GM23338 (cell line): Measurements from ENCODE around the gene PTPN13. TPM values are rescaled to one million over a fixed set of nuclear protein-coding genes. Genes with fewer than 3 reads are reported as not detected.

ENCODE experiments used
- ATAC-seq: fragments of 200-7000 bp; cut with Tn5 transposase; 3 replicates; pipeline ENCODE4 v1.9.1; 2020
- DNase-seq: peaks from one replicate; pipeline ENCODE4 v3.0.0-alpha.2; 2015; ENCODE audit warnings: low spot score
- H2AFZ ChIP-seq: fragments of 200-600 bp; sonication (generic); 2 replicates; pipeline ENCODE4 v1.8.0; 2016; ENCODE audit warnings: antibody characterized with exemption, mild to moderate bottlenecking, moderate library complexity
- H3F3A ChIP-seq: fragments of 200-600 bp; sonication (generic); replicated peaks from 2 replicates; pipeline ENCODE4 v1.8.0; 2017; ENCODE audit warnings: antibody characterized with exemption, mixed run types, low read depth
- H3K27ac ChIP-seq: fragments of 200-600 bp; sonication (generic); 2 replicates; pipeline ENCODE4 v1.6.1; 2016; ENCODE audit warnings: low read depth
- H3K27me3 ChIP-seq: fragments of 200-600 bp; sonication (generic); 2 replicates; pipeline ENCODE4 v1.8.0; 2016; ENCODE audit warnings: mild to moderate bottlenecking, mixed run types, moderate library complexity; ENCODE audit not compliant: insufficient read depth
- H3K36me3 ChIP-seq: fragments of 200-600 bp; sonication (generic); 2 replicates; pipeline ENCODE4 v1.8.0; 2016; ENCODE audit warnings: mild to moderate bottlenecking; ENCODE audit not compliant: insufficient read depth
- H3K4me1 ChIP-seq: fragments of 200-600 bp; sonication (generic); 2 replicates; pipeline ENCODE4 v1.8.0; 2016; ENCODE audit warnings: mild to moderate bottlenecking, moderate library complexity; ENCODE audit not compliant: insufficient read depth
- H3K4me2 ChIP-seq: fragments of 200-600 bp; sonication (generic); 2 replicates; pipeline ENCODE4 v1.7.1; 2017; ENCODE audit warnings: mixed run types
- H3K4me3 ChIP-seq: fragments of 200-600 bp; sonication (generic); 2 replicates; pipeline ENCODE4 v1.6.1; 2016; ENCODE audit warnings: mixed run types
- H3K79me2 ChIP-seq: fragments of 200-600 bp; sonication (generic); replicated peaks from 2 replicates; pipeline ENCODE4 v1.8.0; 2017; ENCODE audit warnings: mild to moderate bottlenecking; ENCODE audit not compliant: insufficient read depth
- H3K9me2 ChIP-seq: fragments of 200-600 bp; sonication (generic); 2 replicates; pipeline ENCODE4 v1.8.0; 2017; ENCODE audit not compliant: insufficient read depth
- H4K20me1 ChIP-seq: fragments of 200-600 bp; sonication (generic); replicated peaks from 2 replicates; pipeline ENCODE4 v1.8.0; 2017; ENCODE audit warnings: mild to moderate bottlenecking; ENCODE audit not compliant: insufficient read depth
- H3K27ac Mint-ChIP-seq: 2 replicates; pipeline ENCODE4 v1.8.0; 2020; ENCODE audit warnings: inconsistent platforms, mild to moderate bottlenecking, moderate library complexity, mixed read lengths
- H3K27me3 Mint-ChIP-seq: 3 replicates; pipeline ENCODE4 v1.8.0; 2022; ENCODE audit warnings: low read depth, mild to moderate bottlenecking, moderate library complexity, mixed read lengths, inconsistent platforms; ENCODE audit not compliant: insufficient read depth, poor library complexity
- H3K36me3 Mint-ChIP-seq: 3 replicates; pipeline ENCODE4 v1.8.0; 2021; ENCODE audit warnings: low read depth, mild to moderate bottlenecking, inconsistent platforms, moderate library complexity, mixed read lengths
- H3K4me1 Mint-ChIP-seq: 3 replicates; pipeline ENCODE4 v1.8.0; 2020; ENCODE audit warnings: mild to moderate bottlenecking, inconsistent platforms, mixed read lengths
- H3K4me3 Mint-ChIP-seq: 3 replicates; pipeline ENCODE4 v1.8.0; 2021; ENCODE audit warnings: moderate library complexity, mild to moderate bottlenecking, inconsistent platforms, mixed read lengths
- H3K9me3 Mint-ChIP-seq: 3 replicates; pipeline ENCODE4 v1.8.0; 2020; ENCODE audit warnings: moderate library complexity, mild to moderate bottlenecking, inconsistent platforms, mixed read lengths
- CREB1 ChIP-seq: fragments of 250-450 bp; sonication (Bioruptor Pico); IDR thresholded peaks from 2 replicates; pipeline ENCODE4 v1.5.0; 2020; ENCODE audit warnings: low read depth, mild to moderate bottlenecking, moderate library complexity
- ETS1 ChIP-seq: IDR thresholded peaks from 2 replicates; pipeline ENCODE4 v1.6.1; 2016; ENCODE audit warnings: antibody characterized with exemption
- EZH2 ChIP-seq: fragments of 200-600 bp; sonication (generic); IDR thresholded peaks from one replicate; pipeline ENCODE4 v1.8.0; 2017; ENCODE audit warnings: antibody characterized with exemption, mild to moderate bottlenecking, low read depth; ENCODE audit not compliant: unreplicated experiment
- EZH2phosphoT487 ChIP-seq: fragments of 200-600 bp; sonication (generic); IDR thresholded peaks from one replicate; pipeline ENCODE4 v1.8.1; 2018; ENCODE audit warnings: antibody characterized with exemption; ENCODE audit not compliant: unreplicated experiment
- JUNB ChIP-seq: IDR thresholded peaks from one replicate; pipeline ENCODE4 v1.6.1; 2016; ENCODE audit warnings: antibody characterized with exemption; ENCODE audit not compliant: unreplicated experiment
- NANOG ChIP-seq: IDR thresholded peaks from 2 replicates; pipeline ENCODE4 v1.6.1; 2016; ENCODE audit warnings: antibody characterized with exemption, borderline replicate concordance
- POLR2AphosphoS5 ChIP-seq: IDR thresholded peaks from 2 replicates; pipeline ENCODE4 v1.6.1; 2016; ENCODE audit warnings: antibody characterized with exemption, low read depth
- REST ChIP-seq: IDR thresholded peaks from one replicate; pipeline ENCODE4 v1.6.1; 2018; ENCODE audit warnings: antibody characterized with exemption; ENCODE audit not compliant: unreplicated experiment
- STAT1 ChIP-seq: IDR thresholded peaks from one replicate; pipeline ENCODE4 v1.6.1; 2016; ENCODE audit warnings: antibody characterized with exemption; ENCODE audit not compliant: unreplicated experiment
- ZNF114 ChIP-seq: fragments of 250-450 bp; sonication (Bioruptor Pico); IDR thresholded peaks from 2 replicates; pipeline ENCODE4 v1.5.0; 2020; ENCODE audit warnings: mild to moderate bottlenecking, moderate library complexity
- ZNF331 ChIP-seq: fragments of 250-450 bp; sonication (Bioruptor Pico); IDR thresholded peaks from 2 replicates; pipeline ENCODE4 v1.5.0; 2020; ENCODE audit warnings: low read depth, mild to moderate bottlenecking, moderate library complexity
- ZNF462 ChIP-seq: fragments of 250-450 bp; sonication (Bioruptor Pico); IDR thresholded peaks from 2 replicates; pipeline ENCODE4 v1.5.0; 2020; ENCODE audit warnings: mild to moderate bottlenecking, moderate library complexity
- polyA plus RNA-seq: library from polyadenylated mRNA; unstranded; fragments of >200 nt; fragmentation: Nextera tagmentation; extraction: Ambion mirVana; gene quantifications from 2 replicates; pipeline ENCODE4 v1.2.1, GENCODE V29; 2016
- total RNA-seq: library from RNA; depleted of rRNA; stranded (reverse); fragments of >200 nt; shearing (Covaris generic); gene quantifications from 2 replicates; pipeline ENCODE4 v1.2.3, GENCODE V29; 2014
- TF ChIP-seq, protein P1 (sequence below), 2 experiments: fragments of 200-600 bp in 1 of 2; sonication (generic) in 1 of 2; conservative IDR thresholded peaks; 2 replicates each; pipeline versions ENCODE4 v1.5.1 to v1.6.1; 2016 to 2017; ENCODE audit warnings: antibody characterized with exemption in 2 of 2, low read depth in 2 of 2, mild to moderate bottlenecking in 2 of 2, moderate library complexity in 1 of 2

Gene PTPN13
- total and polyA plus RNA-seq, 2 experiments from 2014 or later: 12.6 to 49.9 TPM

DNA sequence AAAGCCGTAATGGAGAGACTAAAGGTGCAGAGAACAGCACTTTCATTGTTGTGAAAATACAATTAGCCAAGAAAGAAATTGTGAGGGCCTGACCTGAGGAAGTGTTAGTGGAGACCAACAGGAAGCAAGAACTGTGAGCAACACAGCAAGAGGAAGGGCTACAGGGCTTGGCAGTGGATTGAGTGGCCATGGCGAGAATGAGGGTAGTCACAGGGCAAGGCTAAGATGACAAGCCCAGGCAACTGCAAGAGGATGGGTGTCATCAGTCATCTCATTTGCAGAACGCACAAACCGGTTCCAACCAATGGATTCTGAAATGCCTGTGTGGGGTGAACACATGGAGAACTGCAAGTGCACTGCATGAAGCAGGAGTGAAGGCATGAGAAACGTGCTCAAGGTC is 251.5 kb downstream of the PTPN13 start (continued):
- no peak for TF ChIP-seq JUNB
- TF ChIP-seq CREB1 (CRISPR knock-in tag): no peak
- no peak for TF ChIP-seq EZH2

DNA sequence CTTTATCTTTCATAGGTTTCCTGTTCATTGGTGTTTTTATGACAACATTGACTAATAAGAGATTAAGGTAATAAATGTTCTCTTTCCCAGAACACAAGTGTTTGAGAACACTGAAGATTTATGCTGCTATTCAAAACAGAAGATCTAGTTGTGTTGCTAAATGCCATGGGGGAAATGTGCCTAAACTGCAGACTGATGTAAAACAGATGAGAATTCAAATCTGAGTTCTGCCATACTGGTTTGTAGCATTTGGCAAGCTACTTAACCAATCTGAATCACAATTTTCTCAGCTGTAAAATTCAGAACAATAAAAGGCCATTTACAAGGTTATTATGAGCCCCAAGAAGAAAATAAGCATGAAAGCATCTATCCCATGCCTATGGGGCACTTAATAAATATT is 252.8 kb downstream of the PTPN13 start:
- H3K4me3 Mint-ChIP-seq: no peak overlapping the region
- H3K27me3 ChIP-seq: no peaks in the 10 kb centered on the region
- no peak overlapping the region for H3K4me2 ChIP-seq

More for the DNA sequence above, 252.8 kb downstream of the PTPN13 start:
- Mint-ChIP-seq H3K9me3 (no peaks in the 10 kb centered on the region), H3K36me3 (no peaks in the 10 kb centered on the region), H3K27me3 (peaks cover 3% of the 10 kb centered on the region), H3K4me1 (peaks cover 7% of the 10 kb centered on the region), H3K27ac (no peak overlapping the region)
- TF ChIP-seq EZH2phosphoT487 (no peak), ZNF114 (CRISPR knock-in tag) (no peak), CREB1 (CRISPR knock-in tag) (no peak), NANOG (no peak), STAT1 (no peak), ZNF331 (no peak), ETS1 (no peak), POLR2AphosphoS5 (no peak), JUNB (no peak), ZNF462 (CRISPR knock-in tag) (no peak), REST (no peak), EZH2 (no peak)
- TF ChIP-seq, protein P1, sequence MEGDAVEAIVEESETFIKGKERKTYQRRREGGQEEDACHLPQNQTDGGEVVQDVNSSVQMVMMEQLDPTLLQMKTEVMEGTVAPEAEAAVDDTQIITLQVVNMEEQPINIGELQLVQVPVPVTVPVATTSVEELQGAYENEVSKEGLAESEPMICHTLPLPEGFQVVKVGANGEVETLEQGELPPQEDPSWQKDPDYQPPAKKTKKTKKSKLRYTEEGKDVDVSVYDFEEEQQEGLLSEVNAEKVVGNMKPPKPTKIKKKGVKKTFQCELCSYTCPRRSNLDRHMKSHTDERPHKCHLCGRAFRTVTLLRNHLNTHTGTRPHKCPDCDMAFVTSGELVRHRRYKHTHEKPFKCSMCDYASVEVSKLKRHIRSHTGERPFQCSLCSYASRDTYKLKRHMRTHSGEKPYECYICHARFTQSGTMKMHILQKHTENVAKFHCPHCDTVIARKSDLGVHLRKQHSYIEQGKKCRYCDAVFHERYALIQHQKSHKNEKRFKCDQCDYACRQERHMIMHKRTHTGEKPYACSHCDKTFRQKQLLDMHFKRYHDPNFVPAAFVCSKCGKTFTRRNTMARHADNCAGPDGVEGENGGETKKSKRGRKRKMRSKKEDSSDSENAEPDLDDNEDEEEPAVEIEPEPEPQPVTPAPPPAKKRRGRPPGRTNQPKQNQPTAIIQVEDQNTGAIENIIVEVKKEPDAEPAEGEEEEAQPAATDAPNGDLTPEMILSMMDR (conservative IDR thresholded peaks at IDR 0.05; ENCODE audit: low read depth in 2 of 2): no peak
- ATAC-seq (no peak), DNase-seq (no peak)
- no peaks in the 10 kb centered on the region for H4K20me1 ChIP-seq
- H3K4me3 ChIP-seq: no peak overlapping the region
- no peak overlapping the region for H2AFZ ChIP-seq
- H3K36me3 ChIP-seq: no peaks in the 10 kb centered on the region
- H3K27ac ChIP-seq: no peak overlapping the region
- no peaks in the 10 kb centered on the region for H3K79me2 ChIP-seq
- no peaks in the 10 kb centered on the region for H3K4me1 ChIP-seq
- no peaks in the 10 kb centered on the region for H3F3A ChIP-seq
- peaks cover 8% of the 10 kb centered on the region for H3K9me2 ChIP-seq
